Spleen (tissue), 7 donors: ENCODE data around the gene VANGL1.

Experiments used
- POLR2A ChIP-seq, 3 donors: fragments of 450-650 bp; IDR thresholded peaks; one replicate each; pipeline ENCODE4 v1.5.1; 2017; ENCODE audit warnings: antibody characterized with exemption in 3 of 3, mild to moderate bottlenecking in 1 of 3
- POLR2AphosphoS5 ChIP-seq, 3 donors: sonication (generic); formaldehyde crosslinking; IDR thresholded peaks; one replicate each; pipeline ENCODE4 v1.5.1; 2017; ENCODE audit warnings: antibody characterized with exemption in 3 of 3
- TF ChIP-seq, protein P1 (sequence below), 11 experiments: fragments of 200-600 bp in 7 of 11; fragments of 450-650 bp in 4 of 11; sonication (generic) in 4 of 11; IDR thresholded peaks in 8 of 11; conservative IDR thresholded peaks in 3 of 11; 1 replicate in 7 of 11; 2 replicates in 4 of 11; pipeline versions ENCODE4 v1.4.0 to v1.8.0; 2016 to 2021; ENCODE audit warnings: antibody characterized with exemption in 11 of 11, inconsistent platforms in 4 of 11, mild to moderate bottlenecking in 1 of 11
- donor health status: DM: no; HTN: no; CAD: no; lungs with moderate emphysema.
- donor health status: DM: no; HTN: no; CAD: no.
- donor health status: DM: no; HTN: no; CAD: no.

DNA sequence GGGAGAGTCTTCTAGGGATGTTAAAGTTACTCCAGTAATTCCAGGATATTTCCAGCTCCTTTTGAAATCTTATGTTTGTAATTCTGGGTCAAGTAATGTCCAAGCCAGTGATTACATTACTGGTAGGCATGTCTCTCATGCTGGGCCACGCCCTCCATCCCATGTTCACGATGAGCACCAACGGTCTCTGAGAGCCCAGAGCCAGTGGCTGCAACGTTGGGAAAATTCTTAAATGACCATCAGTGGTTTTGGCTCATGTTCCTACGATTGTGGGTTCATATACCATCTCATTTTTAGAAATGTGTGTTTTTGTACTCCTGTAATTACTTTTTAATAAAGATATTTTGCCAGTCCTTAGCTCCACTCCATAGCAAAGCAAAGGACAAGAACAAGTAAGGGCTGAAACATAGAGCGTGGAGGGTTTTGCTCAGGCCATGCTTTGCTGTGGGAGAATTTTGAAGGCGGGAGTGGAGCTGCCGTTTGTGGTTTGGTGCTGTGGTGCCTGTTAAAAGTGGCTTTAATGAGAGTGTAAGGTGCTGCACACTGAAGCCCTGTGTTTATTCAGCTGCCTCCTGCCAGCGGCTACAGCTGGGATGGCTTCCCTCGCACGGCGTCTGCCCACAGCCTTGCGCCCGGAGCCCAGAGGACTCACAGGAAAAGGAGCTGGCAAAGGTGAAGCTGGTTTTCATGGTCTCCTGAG is 28.9 kb downstream of the VANGL1 start:
- TF ChIP-seq, protein P1, sequence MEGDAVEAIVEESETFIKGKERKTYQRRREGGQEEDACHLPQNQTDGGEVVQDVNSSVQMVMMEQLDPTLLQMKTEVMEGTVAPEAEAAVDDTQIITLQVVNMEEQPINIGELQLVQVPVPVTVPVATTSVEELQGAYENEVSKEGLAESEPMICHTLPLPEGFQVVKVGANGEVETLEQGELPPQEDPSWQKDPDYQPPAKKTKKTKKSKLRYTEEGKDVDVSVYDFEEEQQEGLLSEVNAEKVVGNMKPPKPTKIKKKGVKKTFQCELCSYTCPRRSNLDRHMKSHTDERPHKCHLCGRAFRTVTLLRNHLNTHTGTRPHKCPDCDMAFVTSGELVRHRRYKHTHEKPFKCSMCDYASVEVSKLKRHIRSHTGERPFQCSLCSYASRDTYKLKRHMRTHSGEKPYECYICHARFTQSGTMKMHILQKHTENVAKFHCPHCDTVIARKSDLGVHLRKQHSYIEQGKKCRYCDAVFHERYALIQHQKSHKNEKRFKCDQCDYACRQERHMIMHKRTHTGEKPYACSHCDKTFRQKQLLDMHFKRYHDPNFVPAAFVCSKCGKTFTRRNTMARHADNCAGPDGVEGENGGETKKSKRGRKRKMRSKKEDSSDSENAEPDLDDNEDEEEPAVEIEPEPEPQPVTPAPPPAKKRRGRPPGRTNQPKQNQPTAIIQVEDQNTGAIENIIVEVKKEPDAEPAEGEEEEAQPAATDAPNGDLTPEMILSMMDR (IDR thresholded peaks at IDR 0.05 in 8 of 11, conservative IDR thresholded peaks at IDR 0.05 in 3 of 11), result no peak
- TF ChIP-seq POLR2A (IDR thresholded peaks at IDR 0.05) (no peak), POLR2AphosphoS5 (IDR thresholded peaks at IDR 0.05) (no peak)
